Neural progenitor cell (in vitro differentiated cells): ENCODE results near the gene TPCN1. TPM values are rescaled to one million over a fixed set of nuclear protein-coding genes. Genes with fewer than 3 reads are reported as not detected.

Source experiments
- DNase-seq: peaks from one replicate; pipeline ENCODE4 v3.0.0-alpha.2; 2016; ENCODE audit warnings: low spot score
- H2AFZ ChIP-seq: fragments of 200-600 bp; sonication (generic); replicated peaks from 2 replicates; pipeline ENCODE4 v1.6.1; 2016; ENCODE audit warnings: antibody characterized with exemption
- H3F3A ChIP-seq: fragments of 200-600 bp; sonication (generic); 2 replicates; pipeline ENCODE4 v1.6.1; 2016; ENCODE audit warnings: antibody characterized with exemption, low read depth
- H3K27ac ChIP-seq: fragments of 200-600 bp; sonication (generic); 2 replicates; pipeline ENCODE4 v1.5.1; 2016; ENCODE audit warnings: mild to moderate bottlenecking
- H3K27me3 ChIP-seq: fragments of 200-600 bp; sonication (generic); 2 replicates; pipeline ENCODE4 v1.6.1; 2016; ENCODE audit warnings: mild to moderate bottlenecking, moderate library complexity
- H3K36me3 ChIP-seq: fragments of 200-600 bp; sonication (generic); 2 replicates; pipeline ENCODE4 v1.5.1; 2016
- H3K4me1 ChIP-seq: fragments of 200-600 bp; sonication (generic); 2 replicates; pipeline ENCODE4 v1.6.1; 2016; ENCODE audit warnings: mixed run types
- H3K4me2 ChIP-seq: fragments of 200-600 bp; sonication (generic); 2 replicates; pipeline ENCODE4 v1.6.1; 2016
- H3K4me3 ChIP-seq: fragments of 200-600 bp; sonication (generic); 2 replicates; pipeline ENCODE4 v1.5.1; 2016
- H3K79me2 ChIP-seq: fragments of 200-600 bp; sonication (generic); 2 replicates; pipeline ENCODE4 v1.6.1; 2016; ENCODE audit warnings: low read depth
- H3K9ac ChIP-seq: fragments of 200-600 bp; sonication (generic); 2 replicates; pipeline ENCODE4 v1.6.1; 2016
- H3K9me3 ChIP-seq: fragments of 200-600 bp; sonication (generic); 2 replicates; pipeline ENCODE4 v1.5.1; 2016; ENCODE audit warnings: low read depth
- H4K20me1 ChIP-seq: fragments of 200-600 bp; sonication (generic); 2 replicates; pipeline ENCODE4 v1.6.1; 2016; ENCODE audit warnings: low read depth
- H3K27ac Mint-ChIP-seq: 3 replicates; pipeline ENCODE4 v1.8.0; 2021; ENCODE audit warnings: mixed read lengths
- H3K27me3 Mint-ChIP-seq: 2 replicates; pipeline ENCODE4 v1.8.0; 2022; ENCODE audit warnings: low read depth, mild to moderate bottlenecking, inconsistent platforms, moderate library complexity, mixed read lengths; ENCODE audit not compliant: insufficient read depth
- H3K36me3 Mint-ChIP-seq: 3 replicates; pipeline ENCODE4 v1.8.0; 2021; ENCODE audit warnings: mixed read lengths
- H3K4me1 Mint-ChIP-seq: 3 replicates; pipeline ENCODE4 v1.8.0; 2021; ENCODE audit warnings: mixed read lengths
- H3K4me3 Mint-ChIP-seq: 3 replicates; pipeline ENCODE4 v1.8.0; 2021; ENCODE audit warnings: mild to moderate bottlenecking, moderate library complexity, mixed read lengths
- H3K9me3 Mint-ChIP-seq: 3 replicates; pipeline ENCODE4 v1.8.0; 2020; ENCODE audit warnings: mixed read lengths
- EZH2 ChIP-seq: fragments of 200-600 bp; sonication (generic); IDR thresholded peaks from 2 replicates; pipeline ENCODE4 v1.6.1; 2017; ENCODE audit warnings: antibody characterized with exemption, mild to moderate bottlenecking, moderate library complexity
- EZH2phosphoT487 ChIP-seq: fragments of 200-600 bp; sonication (generic); IDR thresholded peaks from 2 replicates; pipeline ENCODE4 v1.6.1; 2017; ENCODE audit warnings: antibody characterized with exemption
- total RNA-seq: library from RNA; depleted of rRNA; stranded (reverse); fragments of >200 nt; gene quantifications from 2 replicates; pipeline ENCODE4 v1.2.3, GENCODE V29; 2015; ENCODE audit warnings: low replicate concordance
- TF ChIP-seq, protein P1 (sequence below): fragments of 200-600 bp; sonication (generic); IDR thresholded peaks from 2 replicates; pipeline ENCODE4 v1.5.1; 2017; ENCODE audit warnings: antibody characterized with exemption, mild to moderate bottlenecking

The TPCN1 gene
- total RNA-seq, 1 donor from 2014 or later: 12.2 TPM

DNA sequence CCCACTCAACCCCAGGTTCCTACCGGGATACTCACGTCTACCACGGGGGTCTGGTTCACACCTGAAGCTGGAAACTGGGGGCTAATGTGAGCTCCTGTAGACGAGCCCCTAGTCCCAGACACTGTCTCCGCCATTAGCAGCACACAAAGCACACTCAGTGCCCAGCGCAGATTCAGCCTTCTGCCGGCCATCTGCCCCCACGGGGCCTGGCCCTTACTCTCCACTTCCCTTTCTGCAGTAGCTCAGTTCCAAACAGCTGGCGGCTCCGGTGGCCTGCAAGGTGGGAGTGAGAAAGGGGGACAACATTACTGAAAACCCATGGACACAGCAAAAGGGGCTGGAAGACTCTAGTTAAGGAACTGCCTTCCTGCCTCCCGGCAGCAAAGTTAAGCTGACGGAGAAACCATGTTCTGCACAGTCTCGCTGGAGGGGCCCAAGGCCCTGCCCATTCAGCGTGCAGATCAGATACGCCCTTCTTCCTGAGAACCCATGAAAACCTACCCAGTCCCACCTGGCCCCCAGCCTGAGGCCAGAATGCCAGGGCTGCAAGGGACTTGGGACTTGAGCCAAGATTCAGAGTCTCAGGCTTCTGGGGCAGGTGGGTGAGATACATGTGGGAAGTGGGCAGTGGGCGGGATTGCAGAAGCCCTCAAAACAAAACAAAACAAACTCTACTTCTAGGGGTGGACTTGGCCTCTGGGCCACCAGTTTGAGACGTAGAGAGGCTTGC lies 111.6 kb downstream of the TPCN1 start:
- no peak overlapping the region for H3K27ac ChIP-seq

GRCh38 chr12:113333418-113333750 lies 112.1 kb downstream of the TPCN1 start:
- H3K27ac Mint-ChIP-seq: no peak overlapping the region
- Histone ChIP-seq H3F3A (peaks cover 3% of the 10 kb centered on the region), H3K4me2 (no peak overlapping the region), H3K4me3 (no peak overlapping the region), H3K27me3 (peaks cover 29% of the 10 kb centered on the region), H4K20me1 (no peaks in the 10 kb centered on the region), H3K79me2 (no peaks in the 10 kb centered on the region), H2AFZ (no peak overlapping the region), H3K9ac (no peak overlapping the region), H3K4me1 (no peaks in the 10 kb centered on the region), H3K36me3 (no peaks in the 10 kb centered on the region), H3K27ac (no peak overlapping the region), H3K9me3 (no peaks in the 10 kb centered on the region)
- H3K36me3 Mint-ChIP-seq: peaks cover 2% of the 10 kb centered on the region
- peaks cover 11% of the 10 kb centered on the region for H3K27me3 Mint-ChIP-seq
- H3K4me1 Mint-ChIP-seq: peaks cover 15% of the 10 kb centered on the region
- TF ChIP-seq EZH2 (no peak), EZH2phosphoT487 (no peak)
- TF ChIP-seq, protein P1, sequence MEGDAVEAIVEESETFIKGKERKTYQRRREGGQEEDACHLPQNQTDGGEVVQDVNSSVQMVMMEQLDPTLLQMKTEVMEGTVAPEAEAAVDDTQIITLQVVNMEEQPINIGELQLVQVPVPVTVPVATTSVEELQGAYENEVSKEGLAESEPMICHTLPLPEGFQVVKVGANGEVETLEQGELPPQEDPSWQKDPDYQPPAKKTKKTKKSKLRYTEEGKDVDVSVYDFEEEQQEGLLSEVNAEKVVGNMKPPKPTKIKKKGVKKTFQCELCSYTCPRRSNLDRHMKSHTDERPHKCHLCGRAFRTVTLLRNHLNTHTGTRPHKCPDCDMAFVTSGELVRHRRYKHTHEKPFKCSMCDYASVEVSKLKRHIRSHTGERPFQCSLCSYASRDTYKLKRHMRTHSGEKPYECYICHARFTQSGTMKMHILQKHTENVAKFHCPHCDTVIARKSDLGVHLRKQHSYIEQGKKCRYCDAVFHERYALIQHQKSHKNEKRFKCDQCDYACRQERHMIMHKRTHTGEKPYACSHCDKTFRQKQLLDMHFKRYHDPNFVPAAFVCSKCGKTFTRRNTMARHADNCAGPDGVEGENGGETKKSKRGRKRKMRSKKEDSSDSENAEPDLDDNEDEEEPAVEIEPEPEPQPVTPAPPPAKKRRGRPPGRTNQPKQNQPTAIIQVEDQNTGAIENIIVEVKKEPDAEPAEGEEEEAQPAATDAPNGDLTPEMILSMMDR: no peak
- no peaks in the 10 kb centered on the region for H3K9me3 Mint-ChIP-seq
- DNase-seq: no peak
- no peak overlapping the region for H3K4me3 Mint-ChIP-seq

More for the DNA sequence above, 111.6 kb downstream of the TPCN1 start:
- no peak overlapping the region for H3K4me3 Mint-ChIP-seq
- H3K4me1 Mint-ChIP-seq: peaks cover 12% of the 10 kb centered on the region
- Histone ChIP-seq H3K4me2 (no peak overlapping the region), H3K79me2 (no peaks in the 10 kb centered on the region), H3K36me3 (no peaks in the 10 kb centered on the region), H3K4me1 (no peaks in the 10 kb centered on the region), H3K9me3 (no peaks in the 10 kb centered on the region), H4K20me1 (no peaks in the 10 kb centered on the region), H2AFZ (no peak overlapping the region), H3F3A (peaks cover 3% of the 10 kb centered on the region), H3K27me3 (peaks cover 29% of the 10 kb centered on the region), H3K4me3 (no peak overlapping the region), H3K9ac (no peak overlapping the region)
- no peak for DNase-seq
- no peak overlapping the region for H3K27ac Mint-ChIP-seq
- H3K36me3 Mint-ChIP-seq: peaks cover 2% of the 10 kb centered on the region
- H3K9me3 Mint-ChIP-seq: no peaks in the 10 kb centered on the region
- peaks cover 9% of the 10 kb centered on the region for H3K27me3 Mint-ChIP-seq
- TF ChIP-seq EZH2 (no peak), EZH2phosphoT487 (no peak)
- TF ChIP-seq, protein P1: no peak

- H3K27ac ChIP-seq: no peak overlapping the region
- peaks cover 3% of the 10 kb centered on the region for H3F3A ChIP-seq
- Mint-ChIP-seq H3K27ac (no peak overlapping the region), H3K4me1 (peaks cover 15% of the 10 kb centered on the region), H3K9me3 (no peaks in the 10 kb centered on the region), H3K36me3 (peaks cover 2% of the 10 kb centered on the region), H3K4me3 (peak overlapping the region; percentile 87), H3K27me3 (peaks cover 12% of the 10 kb centered on the region)
- no peaks in the 10 kb centered on the region for H3K9me3 ChIP-seq
- no peaks in the 10 kb centered on the region for H3K4me1 ChIP-seq
- peak overlapping the region; percentile 53 for H3K4me3 ChIP-seq
- H4K20me1 ChIP-seq: no peaks in the 10 kb centered on the region
- H3K27me3 ChIP-seq: peaks cover 29% of the 10 kb centered on the region
- no peaks in the 10 kb centered on the region for H3K79me2 ChIP-seq
- TF ChIP-seq EZH2phosphoT487 (no peak), EZH2 (peak; percentile 80)
- TF ChIP-seq, protein P1: no peak
- H2AFZ ChIP-seq: peak overlapping the region; percentile 40
- H3K9ac ChIP-seq: no peak overlapping the region
- no peaks in the 10 kb centered on the region for H3K36me3 ChIP-seq
- peak overlapping the region; percentile 73 for H3K4me2 ChIP-seq
- no peak for DNase-seq
Measured at GRCh38 chr12:113333877-113334785, 112.9 kb downstream of the TPCN1 start.
